CD14-positive monocyte (primary cell): ENCODE results near the gene TINAG. TPM values are rescaled to one million over a fixed set of nuclear protein-coding genes. Genes with fewer than 3 reads are reported as not detected.

Source experiments
- DNase-seq, 3 donors: peaks; one replicate each; pipeline ENCODE4 v3.0.0-alpha.2; 2011 to 2022
- H2AFZ ChIP-seq: 2 replicates; pipeline ENCODE4 v1.6.0; 2012; ENCODE audit warnings: mild to moderate bottlenecking, low read depth, low read length, inconsistent platforms; ENCODE audit not compliant: insufficient read depth, poor library complexity, severe bottlenecking
- H3K27ac ChIP-seq, 2 donors: 1 replicate in 1 of 2; 2 replicates in 1 of 2; pipeline ENCODE4 v1.5.1; 2012 to 2013; ENCODE audit warnings: low read length in 2 of 2, control low read depth in 1 of 2, inconsistent platforms in 1 of 2, low read depth in 1 of 2, mild to moderate bottlenecking in 1 of 2
- H3K27me3 ChIP-seq, 2 donors: one replicate each; pipeline versions ENCODE4 v1.6.0 to v1.6.1; 2011 to 2013; ENCODE audit warnings: low read length in 2 of 2; ENCODE audit not compliant: control insufficient read depth in 2 of 2, insufficient read depth in 2 of 2
- H3K36me3 ChIP-seq, 2 donors: replicated peaks in 1 of 2; 1 replicate in 1 of 2; 2 replicates in 1 of 2; pipeline versions ENCODE4 v1.5.1 to v1.6.1; 2012 to 2013; ENCODE audit warnings: low read length in 2 of 2, control low read depth in 1 of 2, inconsistent platforms in 1 of 2, mild to moderate bottlenecking in 1 of 2; ENCODE audit not compliant: insufficient read depth in 2 of 2, control insufficient read depth in 1 of 2
- H3K4me1 ChIP-seq, 2 donors: 1 replicate in 1 of 2; 2 replicates in 1 of 2; pipeline versions ENCODE4 v1.5.1 to v1.6.1; 2012 to 2013; ENCODE audit warnings: low read length in 2 of 2, control low read depth in 1 of 2, inconsistent platforms in 1 of 2, mild to moderate bottlenecking in 1 of 2, moderate library complexity in 1 of 2; ENCODE audit not compliant: insufficient read depth in 2 of 2, control insufficient read depth in 1 of 2
- H3K4me2 ChIP-seq: replicated peaks from 2 replicates; pipeline ENCODE3; 2012; ENCODE audit warnings: low read length, moderate library complexity, mild to moderate bottlenecking; ENCODE audit not compliant: poor library complexity, severe bottlenecking; ENCODE audit errors: extremely low read depth
- H3K4me3 ChIP-seq, 3 experiments: fragments of 200-600 bp in 1 of 3; sonication (generic) in 1 of 3; replicated peaks in 1 of 3; 1 replicate in 2 of 3; 2 replicates in 1 of 3; pipeline ENCODE4 v1.5.1; 2011 to 2013; ENCODE audit warnings: low read length in 3 of 3, mild to moderate bottlenecking in 3 of 3, control low read depth in 2 of 3, low read depth in 2 of 3, inconsistent platforms in 1 of 3, moderate library complexity in 1 of 3
- H3K79me2 ChIP-seq: 2 replicates; pipeline ENCODE4 v1.6.0; 2012; ENCODE audit warnings: mild to moderate bottlenecking, control low read depth, inconsistent platforms, low read length, moderate library complexity; ENCODE audit not compliant: insufficient read depth
- H3K9ac ChIP-seq: 2 replicates; pipeline ENCODE4 v1.6.0; 2017; ENCODE audit warnings: low read length, mild to moderate bottlenecking; ENCODE audit not compliant: insufficient read depth, poor library complexity, severe bottlenecking
- H3K9me3 ChIP-seq, 2 donors: replicated peaks in 1 of 2; 1 replicate in 1 of 2; 2 replicates in 1 of 2; pipeline versions ENCODE4 v1.5.1 to v1.6.1; 2012 to 2013; ENCODE audit warnings: low read length in 2 of 2, control low read depth in 1 of 2; ENCODE audit not compliant: control insufficient read depth in 1 of 2, insufficient read depth in 1 of 2
- H4K20me1 ChIP-seq: 2 replicates; pipeline ENCODE4 v1.6.0; 2012; ENCODE audit warnings: mild to moderate bottlenecking, low read length, control low read depth, moderate library complexity; ENCODE audit not compliant: insufficient read depth
- H3K27ac Mint-ChIP-seq, 7 donors: one replicate each; pipeline ENCODE4 v1.8.0; 2020; ENCODE audit warnings: mild to moderate bottlenecking in 7 of 7, mixed read lengths in 7 of 7, moderate library complexity in 6 of 7, inconsistent platforms in 2 of 7
- H3K27me3 Mint-ChIP-seq, 3 donors: one replicate each; pipeline ENCODE4 v1.8.0; 2021 to 2022; ENCODE audit warnings: low read depth in 3 of 3, mild to moderate bottlenecking in 3 of 3, mixed read lengths in 3 of 3, moderate library complexity in 3 of 3, inconsistent platforms in 1 of 3
- H3K36me3 Mint-ChIP-seq, 2 donors: one replicate each; pipeline ENCODE4 v1.8.0; 2020; ENCODE audit warnings: mixed read lengths in 2 of 2, inconsistent platforms in 1 of 2, mild to moderate bottlenecking in 1 of 2
- H3K4me1 Mint-ChIP-seq: one replicate; pipeline ENCODE4 v1.8.0; 2020; ENCODE audit warnings: mild to moderate bottlenecking, mixed read lengths
- H3K4me3 Mint-ChIP-seq, 2 donors: one replicate each; pipeline ENCODE4 v1.8.0; 2020; ENCODE audit warnings: mild to moderate bottlenecking in 2 of 2, mixed read lengths in 2 of 2, moderate library complexity in 1 of 2
- H3K9me3 Mint-ChIP-seq, 7 donors: one replicate each; pipeline ENCODE4 v1.8.0; 2020 to 2022; ENCODE audit warnings: mixed read lengths in 7 of 7, mild to moderate bottlenecking in 6 of 7, moderate library complexity in 6 of 7, inconsistent platforms in 2 of 7
- WGBS: methylation state at CpG from one replicate; pipeline ENCODE4 v1.1.5; 2013; ENCODE audit warnings: missing lambda C conversion rate; ENCODE audit not compliant: insufficient coverage; 5-methylcytosine and 5-hydroxymethylcytosine counted together
- intact Hi-C, 2 donors: fragments of 100-400 bp; cut with micrococcal nuclease; formaldehyde crosslinking; loops; one replicate each; pipeline versions ENCODE4 v1.15.0 to v1.15.1; 2023
- polyA plus RNA-seq, 3 donors: library from polyadenylated mRNA; depleted of rRNA in 1 of 3; unstranded in 2 of 3; stranded (reverse) in 1 of 3; fragments of 300-500 nt in 2 of 3; fragments of >200 nt in 1 of 3; fragmentation: Illumina TruSeq in 2 of 3; gene quantifications; 1 replicate in 2 of 3; 2 replicates in 1 of 3; pipeline ENCODE4 v1.2.3, GENCODE V29; 2012 to 2021
- TF ChIP-seq, protein P1 (sequence below): fragments of 200-600 bp; IDR thresholded peaks from one replicate; pipeline ENCODE4 v1.8.0; 2022; ENCODE audit warnings: antibody characterized with exemption, mild to moderate bottlenecking

TINAG gene
- polyA plus RNA-seq, 3 donors = not detected

DNA sequence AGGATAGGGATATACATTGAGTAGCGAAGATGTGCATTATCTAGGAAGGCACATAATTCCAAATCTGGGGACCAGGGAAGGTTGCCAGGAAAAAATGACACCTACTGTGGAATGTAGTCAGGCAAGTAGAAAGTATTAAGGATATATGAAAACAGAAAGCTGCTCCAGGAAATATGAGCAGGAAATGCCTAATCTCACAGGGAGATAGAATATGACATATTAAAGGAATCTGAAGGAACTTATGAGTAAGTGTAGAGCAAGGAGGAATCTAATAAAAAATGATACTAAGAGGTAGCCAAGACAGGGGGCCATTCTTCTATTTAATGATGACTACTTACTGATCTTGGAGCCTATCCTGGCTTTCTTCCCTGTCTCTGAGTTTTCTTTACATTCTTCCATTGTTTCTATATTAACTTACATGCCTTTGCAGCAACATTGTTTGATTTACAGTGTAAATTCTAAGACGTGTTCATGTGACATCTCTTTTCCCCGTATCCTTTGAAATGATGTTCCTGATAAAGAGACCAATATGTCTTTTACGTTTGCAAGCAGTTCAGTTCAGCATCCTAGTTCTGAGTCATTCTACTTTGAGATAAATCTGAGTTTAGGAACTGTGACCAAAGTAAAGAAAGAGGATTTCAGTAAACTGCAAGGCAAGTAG is 58.6 kb downstream of the TINAG start:
- no peaks in the 10 kb centered on the region for H3K4me1 Mint-ChIP-seq
- Histone ChIP-seq H2AFZ (no peak overlapping the region), H3K27me3 (no peaks in the 10 kb centered on the region), H3K27ac (no peak overlapping the region), H4K20me1 (no peaks in the 10 kb centered on the region), H3K4me1 (no peaks in the 10 kb centered on the region), H3K4me2 (no peak overlapping the region), H3K36me3 (no peaks in the 10 kb centered on the region), H3K79me2 (no peaks in the 10 kb centered on the region), H3K9ac (no peak overlapping the region), H3K4me3 (no peak overlapping the region), H3K9me3 (no peaks in the 10 kb centered on the region)
- H3K27me3 Mint-ChIP-seq = peaks cover 0 to 1% (median 0%) of the 10 kb centered on the region in 3 donors
- H3K4me3 Mint-ChIP-seq = no peak overlapping the region
- WGBS = 73% methylated on average over 4 of the region's 4 CpGs
- TF ChIP-seq, protein P1, sequence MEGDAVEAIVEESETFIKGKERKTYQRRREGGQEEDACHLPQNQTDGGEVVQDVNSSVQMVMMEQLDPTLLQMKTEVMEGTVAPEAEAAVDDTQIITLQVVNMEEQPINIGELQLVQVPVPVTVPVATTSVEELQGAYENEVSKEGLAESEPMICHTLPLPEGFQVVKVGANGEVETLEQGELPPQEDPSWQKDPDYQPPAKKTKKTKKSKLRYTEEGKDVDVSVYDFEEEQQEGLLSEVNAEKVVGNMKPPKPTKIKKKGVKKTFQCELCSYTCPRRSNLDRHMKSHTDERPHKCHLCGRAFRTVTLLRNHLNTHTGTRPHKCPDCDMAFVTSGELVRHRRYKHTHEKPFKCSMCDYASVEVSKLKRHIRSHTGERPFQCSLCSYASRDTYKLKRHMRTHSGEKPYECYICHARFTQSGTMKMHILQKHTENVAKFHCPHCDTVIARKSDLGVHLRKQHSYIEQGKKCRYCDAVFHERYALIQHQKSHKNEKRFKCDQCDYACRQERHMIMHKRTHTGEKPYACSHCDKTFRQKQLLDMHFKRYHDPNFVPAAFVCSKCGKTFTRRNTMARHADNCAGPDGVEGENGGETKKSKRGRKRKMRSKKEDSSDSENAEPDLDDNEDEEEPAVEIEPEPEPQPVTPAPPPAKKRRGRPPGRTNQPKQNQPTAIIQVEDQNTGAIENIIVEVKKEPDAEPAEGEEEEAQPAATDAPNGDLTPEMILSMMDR = no peak
- H3K36me3 Mint-ChIP-seq = no peaks in the 10 kb centered on the region
- no peak for DNase-seq
- intact Hi-C loops = no loop called here
- no peaks in the 10 kb centered on the region for H3K9me3 Mint-ChIP-seq
- no peak overlapping the region for H3K27ac Mint-ChIP-seq

DNA sequence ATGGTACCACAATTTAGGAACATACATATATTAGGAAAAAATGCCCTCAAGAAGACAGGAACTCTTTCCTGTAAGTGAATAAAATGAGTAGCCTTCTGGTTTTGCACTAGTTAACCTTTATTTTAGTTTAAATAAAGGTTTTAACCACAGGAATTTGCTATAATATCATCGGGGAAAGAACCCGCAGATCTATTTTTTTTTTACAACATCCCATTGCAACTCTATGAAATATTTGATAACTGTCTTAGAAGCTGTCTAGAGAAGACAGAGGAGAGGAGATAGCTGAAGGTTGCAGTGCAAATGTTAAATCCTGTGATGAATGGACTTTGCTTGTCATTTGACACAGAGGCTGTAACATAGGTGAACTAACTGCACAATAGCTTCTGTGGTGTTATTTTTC is 69.5 kb downstream of the TINAG start:
- Mint-ChIP-seq H3K27me3 (no peaks in the 10 kb centered on the region), H3K4me1 (no peaks in the 10 kb centered on the region)
- H3K4me2 ChIP-seq = no peak overlapping the region

More for the DNA sequence above, 69.5 kb downstream of the TINAG start:
- Mint-ChIP-seq H3K27ac (no peak overlapping the region), H3K9me3 (peaks cover 0 to 2% (median 0%) of the 10 kb centered on the region in 7 donors), H3K4me3 (no peak overlapping the region), H3K36me3 (no peaks in the 10 kb centered on the region)
- WGBS = no CpG with 5 or more reads among the region's 2 CpGs
- intact Hi-C loops = no loop called here
- Histone ChIP-seq H3K79me2 (no peaks in the 10 kb centered on the region), H3K9ac (no peak overlapping the region), H3K4me3 (no peak overlapping the region), H3K4me1 (no peaks in the 10 kb centered on the region), H4K20me1 (no peaks in the 10 kb centered on the region), H3K9me3 (no peaks in the 10 kb centered on the region), H3K36me3 (no peaks in the 10 kb centered on the region), H3K27ac (no peak overlapping the region), H3K27me3 (no peaks in the 10 kb centered on the region), H2AFZ (no peak overlapping the region)
- DNase-seq = no peak
- TF ChIP-seq, protein P1 = no peak
